ENCODE results near the gene AFF4. TPM values are rescaled to one million over a fixed set of nuclear protein-coding genes. Genes with fewer than 3 reads are reported as not detected.
A peak's percentile ranks its signal among the peaks of the same experiment; 100 is the strongest.

AFF4 gene
- total and polyA plus RNA-seq, 9 of the 15 experiments (the other 6 are each of a cell fraction or from before 2014, with no cell fraction given) = 1.7 to 25.8 (median 17.9) TPM

DNA sequence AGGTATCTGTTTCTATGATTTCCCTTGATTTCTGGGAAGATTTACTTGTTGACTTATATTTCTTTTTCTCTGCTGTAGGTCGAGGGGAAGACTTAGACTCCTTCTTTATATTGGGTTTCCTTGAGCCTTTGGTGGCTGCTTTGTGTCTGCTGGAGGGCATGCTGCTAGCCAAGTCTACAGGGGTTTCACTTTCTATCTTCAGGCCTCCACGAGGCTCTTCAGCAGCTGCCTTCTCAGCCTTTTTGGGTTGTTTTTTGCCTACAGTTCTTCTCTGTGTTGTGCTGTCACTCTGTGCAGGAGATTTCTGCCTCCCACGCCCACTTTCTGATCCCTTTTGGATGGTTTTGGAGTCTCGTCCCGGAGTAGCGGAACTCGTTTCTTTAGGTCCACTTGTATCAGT lies 66.7 kb downstream of the AFF4 start (continued):
- TF ChIP-seq MEIS2 (IDR thresholded peaks at IDR 0.05; ENCODE audit: partially characterized antibody) = no peak

DNA sequence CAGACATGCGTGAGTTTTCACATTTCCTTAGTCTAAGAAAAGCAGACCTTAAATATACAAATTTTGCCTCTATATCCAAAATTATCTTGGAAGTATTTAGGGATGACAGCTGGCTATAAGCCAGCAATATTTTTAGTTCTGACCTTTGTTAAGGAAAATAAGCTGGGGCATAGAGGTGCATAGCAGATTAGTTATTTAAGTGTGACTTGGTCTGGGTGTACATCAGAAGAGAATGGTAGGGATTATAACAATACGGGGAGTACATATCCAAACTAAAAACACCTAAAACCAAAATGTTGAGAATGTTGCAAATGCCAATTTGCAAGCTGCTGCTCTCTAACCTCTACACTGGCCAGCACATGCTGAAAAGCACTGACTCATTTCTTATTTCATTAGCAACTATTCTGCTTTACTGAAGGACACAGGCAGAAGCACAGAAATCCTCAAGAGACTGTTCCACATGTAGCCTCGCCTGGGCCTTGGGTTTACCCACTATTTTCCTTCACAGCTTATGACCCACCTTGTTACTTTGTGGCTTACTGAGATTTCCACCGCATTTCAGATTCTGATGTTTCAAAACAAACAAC lies 67.6 kb downstream of the AFF4 start:
- Histone ChIP-seq H3K4me1 (replicated peaks in 1 of 2; ENCODE audit: control insufficient read depth in 2 of 2, insufficient read depth in 2 of 2, low read length in 2 of 2) (no peaks in the 10 kb centered on the region), H2AFZ (ENCODE audit: low read depth, low read length) (no peak overlapping the region), H3K27ac (ENCODE audit: extremely low read depth, low read depth, low read length) (no peak overlapping the region), H4K20me1 (replicated peaks; ENCODE audit: control insufficient read depth, insufficient read depth, low read length) (no peaks in the 10 kb centered on the region), H3K4me2 (ENCODE audit: insufficient read depth, low read length) (no peak overlapping the region), H3K9me1 (ENCODE audit: control insufficient read depth, insufficient read depth, low read length) (no peaks in the 10 kb centered on the region), H3K79me2 (ENCODE audit: control insufficient read depth, insufficient read depth, low read length) (no peaks in the 10 kb centered on the region), H3K27me3 (ENCODE audit: control insufficient read depth in 2 of 2, insufficient read depth in 2 of 2, low read length in 2 of 2) (no peaks in the 10 kb centered on the region), H3K9me3 (replicated peaks; ENCODE audit: control insufficient read depth, insufficient read depth, low read depth, low read length) (no peaks in the 10 kb centered on the region), H3K9ac (ENCODE audit: insufficient read depth in 1 of 2, low read depth in 2 of 2, low read length in 2 of 2) (no peak overlapping the region), H3K36me3 (ENCODE audit: control insufficient read depth, insufficient read depth, low read length) (peaks cover 83% of the 10 kb centered on the region), H3K4me3 (no peak overlapping the region)
- ChIA-PET CTCF (ENCODE audit: low intra/inter-chr PET ratio) (no interaction called here), POLR2A (interaction anchor here (0.7 to 1.8 kb wide), 4 partner anchors 8 to 76 kb away, joined by 3 to 5 read pairs (median 4); no protein-coding TSS in a partner anchor)
- DNase-seq (ENCODE audit: extremely low read depth in 1 of 4, low spot score in 3 of 4) (no peak), FAIRE-seq (no peak), ATAC-seq (no peak)
- no TSS peak for BruUV-seq (replicated peaks)
- TF ChIP-seq ZNF41 (CRISPR knock-in tag; conservative IDR thresholded peaks at IDR 0.05) = no peak
- TF ChIP-seq NFIC (IDR thresholded peaks at IDR 0.05) = peak; percentile 32; the same call in 1 of the 2 replicates
- intact Hi-C loops (cut with micrococcal nuclease) = no loop called here
- WGBS (ENCODE audit: insufficient coverage, low coverage, missing lambda C conversion rate) = 89% methylated on average over 4 of the region's 4 CpGs
- in situ Hi-C loops (cut with MboI) = no loop called here

DNA sequence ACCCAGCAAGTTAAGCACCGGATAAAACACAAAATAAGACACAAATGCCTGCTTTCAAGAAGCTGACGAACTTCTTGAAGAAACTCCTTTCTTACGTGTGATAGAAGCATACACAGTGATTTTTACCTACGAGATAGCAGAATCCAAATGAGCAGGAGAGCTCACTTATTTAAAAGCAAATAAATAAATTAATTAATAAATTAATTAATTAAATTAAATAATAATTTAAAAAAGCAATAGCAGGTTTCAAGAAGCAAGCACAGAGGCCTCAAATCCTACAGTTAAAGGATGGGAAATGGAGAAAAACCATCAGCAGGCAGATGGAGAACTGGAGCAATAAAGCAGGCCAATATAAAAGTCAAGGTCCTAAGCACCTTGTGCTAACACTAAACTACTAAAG lies 72.6 kb downstream of the AFF4 start:
- WGBS (ENCODE audit: insufficient coverage, low coverage, missing lambda C conversion rate) = 90% methylated on average over 4 of the region's 4 CpGs
- Histone ChIP-seq H3K9me3 (replicated peaks; ENCODE audit: control insufficient read depth, insufficient read depth, low read depth, low read length) (no peaks in the 10 kb centered on the region), H3K9ac (ENCODE audit: insufficient read depth in 1 of 2, low read depth in 2 of 2, low read length in 2 of 2) (no peak overlapping the region), H3K27ac (ENCODE audit: extremely low read depth, low read depth, low read length) (no peak overlapping the region), H2AFZ (ENCODE audit: low read depth, low read length) (no peak overlapping the region), H4K20me1 (replicated peaks; ENCODE audit: control insufficient read depth, insufficient read depth, low read length) (no peaks in the 10 kb centered on the region), H3K79me2 (ENCODE audit: control insufficient read depth, insufficient read depth, low read length) (no peaks in the 10 kb centered on the region), H3K27me3 (ENCODE audit: control insufficient read depth in 2 of 2, insufficient read depth in 2 of 2, low read length in 2 of 2) (no peaks in the 10 kb centered on the region), H3K4me3 (no peak overlapping the region), H3K36me3 (ENCODE audit: control insufficient read depth, insufficient read depth, low read length) (peaks cover 88% of the 10 kb centered on the region), H3K4me1 (replicated peaks in 1 of 2; ENCODE audit: control insufficient read depth in 2 of 2, insufficient read depth in 2 of 2, low read length in 2 of 2) (no peaks in the 10 kb centered on the region), H3K9me1 (ENCODE audit: control insufficient read depth, insufficient read depth, low read length) (no peaks in the 10 kb centered on the region), H3K4me2 (ENCODE audit: insufficient read depth, low read length) (no peak overlapping the region)
- TF ChIP-seq SMAD1 (IDR thresholded peaks at IDR 0.05; ENCODE audit: low read depth, low read length, partially characterized antibody) = no peak
- ATAC-seq (no peak), FAIRE-seq (no peak), DNase-seq (ENCODE audit: extremely low read depth in 1 of 4, low spot score in 3 of 4) (no peak)
- intact Hi-C loops (cut with micrococcal nuclease) (no loop called here), in situ Hi-C loops (cut with MboI) (no loop called here)
- ChIA-PET CTCF (ENCODE audit: low intra/inter-chr PET ratio) (no interaction called here), POLR2A (interaction anchor here (1.1 kb wide), 2 partner anchors 135 to 161 kb away, joined by 3 read pairs; partner anchors contain the start of gene HSPA4)
- BruUV-seq (replicated peaks) = no TSS peak

Measured in K562 (cell line).